Neural progenitor cell (in vitro differentiated cells): ENCODE data around the gene CST3.

ENCODE experiments used
- CTCF ChIP-seq: fragments of 200-600 bp; sonication (generic); IDR thresholded peaks from 2 replicates; pipeline ENCODE4 v1.5.1; 2017; ENCODE audit warnings: antibody characterized with exemption, mild to moderate bottlenecking
- EZH2phosphoT487 ChIP-seq: fragments of 200-600 bp; sonication (generic); IDR thresholded peaks from 2 replicates; pipeline ENCODE4 v1.6.1; 2017; ENCODE audit warnings: antibody characterized with exemption

- TF ChIP-seq EZH2phosphoT487 (no peak), CTCF (no peak)
These were observed 35.5 kb upstream of the CST3 start for GRCh38 chr20:23673209-23673608.
